Stomach (tissue), 4 donors: ENCODE results near the gene FOXL1.

Experiments
- CTCF ChIP-seq, 7 experiments: fragments of 450-650 bp in 4 of 7; fragments of 200-600 bp in 3 of 7; sonication (generic) in 3 of 7; IDR thresholded peaks; one replicate each; pipeline ENCODE4 v1.5.1; 2016 to 2019; ENCODE audit warnings: antibody characterized with exemption in 7 of 7, control low read depth in 2 of 7, mild to moderate bottlenecking in 1 of 7
- EP300 ChIP-seq: sonication (generic); formaldehyde crosslinking; IDR thresholded peaks from one replicate; pipeline ENCODE4 v1.6.1; 2017; ENCODE audit warnings: antibody characterized with exemption
- POLR2A ChIP-seq, 4 donors: fragments of 450-650 bp; IDR thresholded peaks; one replicate each; pipeline ENCODE4 v1.6.1; 2016; ENCODE audit warnings: antibody characterized with exemption in 4 of 4, control low read depth in 2 of 4, mild to moderate bottlenecking in 1 of 4, moderate library complexity in 1 of 4
- POLR2AphosphoS5 ChIP-seq, 3 donors: sonication (generic); formaldehyde crosslinking; IDR thresholded peaks; one replicate each; pipeline ENCODE4 v1.6.1; 2016; ENCODE audit warnings: antibody characterized with exemption in 3 of 3

- TF ChIP-seq CTCF (IDR thresholded peaks at IDR 0.05) (no peak), POLR2AphosphoS5 (IDR thresholded peaks at IDR 0.05) (no peak), POLR2A (IDR thresholded peaks at IDR 0.05) (no peak), EP300 (no peak)
Observed at GRCh38 chr16:86597126-86597879, 19.0 kb downstream of the FOXL1 start.
